GM13977 (cell line): Measurements from ENCODE around the gene ADAMTS14.

Experiments
- DNase-seq: peaks from one replicate; pipeline ENCODE4 v3.0.0; 2012; ENCODE audit warnings: low spot score
- CTCF ChIP-seq: IDR thresholded peaks from 2 replicates; pipeline ENCODE4 v1.5.1; 2012; ENCODE audit warnings: mild to moderate bottlenecking, control low read depth; ENCODE audit not compliant: insufficient read depth; ENCODE audit errors: extremely low read depth, missing control alignments
- in situ Hi-C: fragments of 300-500 bp; cut with MboI; formaldehyde crosslinking; loops from one replicate; pipeline ENCODE4 v1.12.0; 2022; ENCODE audit warnings: low sequenced_read_pairs, low pct_unique_long_range_greater_than_20kb, mixed read lengths, inconsistent platforms; ENCODE audit not compliant: unreplicated experiment

Gene ADAMTS14

GRCh38 chr10:70752571-70752970, 80.3 kb downstream of the ADAMTS14 start:
- TF ChIP-seq CTCF: no peak
- DNase-seq: no peak
- in situ Hi-C loops: no loop called here

GRCh38 chr10:70753026-70753663, 80.8 kb downstream of the ADAMTS14 start:
- TF ChIP-seq CTCF: no peak
- in situ Hi-C loops: no loop called here
- DNase-seq: no peak

- no peak for DNase-seq
- no peak for TF ChIP-seq CTCF
- in situ Hi-C loops: no loop called here
These were observed 81.7 kb downstream of the ADAMTS14 start for GRCh38 chr10:70753841-70754621.

- DNase-seq: no peak
- TF ChIP-seq CTCF: no peak
- in situ Hi-C loops: no loop called here
These were observed 84.5 kb downstream of the ADAMTS14 start for GRCh38 chr10:70756700-70757360.

GRCh38 chr10:70757856-70758255, 85.5 kb downstream of the ADAMTS14 start:
- no peak for TF ChIP-seq CTCF
- in situ Hi-C loops: no loop called here
- DNase-seq: no peak

- peak; percentile 77 for DNase-seq
- TF ChIP-seq CTCF: peak; percentile 79
- in situ Hi-C loops: no loop called here
These were observed 86.6 kb downstream of the ADAMTS14 start for GRCh38 chr10:70758757-70759514.
